H1 (cell line): ENCODE data around the gene ATXN7. TPM values are rescaled to one million over a fixed set of nuclear protein-coding genes. Genes with fewer than 3 reads are reported as not detected.

Experiments
- EZH2 ChIP-seq: fragments of 200-600 bp; sonication (generic); IDR thresholded peaks from 2 replicates; pipeline ENCODE4 v1.7.1; 2012; ENCODE audit warnings: low read depth, mild to moderate bottlenecking, moderate library complexity, low read length, inconsistent platforms; ENCODE audit not compliant: severe bottlenecking
- polyA plus RNA-seq, 7 experiments: library from polyadenylated mRNA; depleted of rRNA in 3 of 7; stranded (reverse) in 5 of 7; unstranded in 2 of 7; fragments of >200 nt in 5 of 7; fragments of 200-250 nt in 2 of 7; gene quantifications; 1 replicate in 5 of 7; 2 replicates in 1 of 7; 4 replicates in 1 of 7; pipeline versions ENCODE4 v1.2.1 to v1.2.3, GENCODE V29; 2011 to 2013; ENCODE audit warnings: missing spikeins in 2 of 7, mixed read lengths in 2 of 7
- total RNA-seq: library from RNA; stranded (reverse); fragmentation: NEBNext Ultra II Directional; extraction: Animal tissue kit (Norgen Biotek cat#: 25700); gene quantifications from 2 replicates; pipeline ENCODE4 v1.2.1, GENCODE V29; 2021
- TF ChIP-seq, protein P1 (sequence below): IDR thresholded peaks from 2 replicates; pipeline ENCODE4 v1.6.1; 2011; ENCODE audit warnings: low read length, improper control_type of control experiment

Gene ATXN7
- total and polyA plus RNA-seq, 2 of the 8 experiments (the other 6 are each of a cell fraction or from before 2014, with no cell fraction given): 15.5 to 16.8 TPM

DNA sequence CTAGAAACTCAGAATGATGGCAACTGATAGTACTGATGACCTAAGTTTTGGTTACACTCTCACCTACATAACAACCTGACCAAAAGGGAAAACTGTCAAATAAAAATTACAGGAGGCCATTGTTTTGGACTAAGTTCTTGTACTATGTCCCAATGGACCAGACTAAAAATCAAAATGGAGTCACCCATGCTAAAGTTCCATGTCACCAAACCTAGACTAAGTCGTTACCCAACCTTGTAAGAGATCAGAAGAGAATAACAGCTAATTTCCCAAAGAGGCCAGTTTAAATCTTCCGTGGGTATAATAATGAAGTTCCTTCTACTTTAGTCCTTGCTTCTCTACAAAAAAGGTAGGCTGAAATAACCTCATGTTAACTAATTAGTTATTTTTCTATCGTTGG lies 12.4 kb upstream of the ATXN7 start (continued):
- TF ChIP-seq, protein P1, sequence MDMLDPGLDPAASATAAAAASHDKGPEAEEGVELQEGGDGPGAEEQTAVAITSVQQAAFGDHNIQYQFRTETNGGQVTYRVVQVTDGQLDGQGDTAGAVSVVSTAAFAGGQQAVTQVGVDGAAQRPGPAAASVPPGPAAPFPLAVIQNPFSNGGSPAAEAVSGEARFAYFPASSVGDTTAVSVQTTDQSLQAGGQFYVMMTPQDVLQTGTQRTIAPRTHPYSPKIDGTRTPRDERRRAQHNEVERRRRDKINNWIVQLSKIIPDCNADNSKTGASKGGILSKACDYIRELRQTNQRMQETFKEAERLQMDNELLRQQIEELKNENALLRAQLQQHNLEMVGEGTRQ: no peak
- TF ChIP-seq EZH2: no peak
